KMS-11 (cell line): ENCODE measurements around the gene CCNI2.

Experiments
- H2AFZ ChIP-seq: fragments of 200-600 bp; sonication (generic); 2 replicates; pipeline ENCODE4 v1.6.1; 2016; ENCODE audit warnings: antibody characterized with exemption, mixed run types, low read depth
- H3K27ac ChIP-seq: fragments of 200-600 bp; sonication (generic); 2 replicates; pipeline ENCODE4 v1.6.1; 2016; ENCODE audit warnings: mild to moderate bottlenecking, mixed run types
- H3K27me3 ChIP-seq: fragments of 200-600 bp; sonication (generic); 2 replicates; pipeline ENCODE4 v1.6.1; 2017; ENCODE audit warnings: mild to moderate bottlenecking, low read depth, mixed run types, moderate library complexity; ENCODE audit not compliant: insufficient read depth
- H3K36me3 ChIP-seq: fragments of 200-600 bp; sonication (generic); 2 replicates; pipeline ENCODE4 v1.6.1; 2017; ENCODE audit warnings: mild to moderate bottlenecking, mixed run types; ENCODE audit not compliant: insufficient read depth
- H3K4me1 ChIP-seq: fragments of 200-600 bp; sonication (generic); 2 replicates; pipeline ENCODE4 v1.6.1; 2016; ENCODE audit warnings: mild to moderate bottlenecking, low read depth, mixed run types; ENCODE audit not compliant: poor library complexity, severe bottlenecking
- H3K4me2 ChIP-seq: fragments of 200-600 bp; sonication (generic); 2 replicates; pipeline ENCODE4 v1.7.0; 2016; ENCODE audit warnings: mild to moderate bottlenecking, mixed run types
- H3K4me3 ChIP-seq: fragments of 200-600 bp; sonication (generic); IDR thresholded peaks from 2 replicates; pipeline ENCODE4 v1.6.1; 2017; ENCODE audit warnings: low read depth, low read length, mixed read lengths; ENCODE audit not compliant: insufficient read depth
- H3K79me2 ChIP-seq: fragments of 200-600 bp; sonication (generic); 2 replicates; pipeline ENCODE4 v1.6.1; 2016; ENCODE audit warnings: low read depth, mixed run types; ENCODE audit not compliant: insufficient read depth
- H3K9ac ChIP-seq: fragments of 200-600 bp; sonication (generic); 2 replicates; pipeline ENCODE4 v1.6.1; 2016; ENCODE audit warnings: mild to moderate bottlenecking, mixed run types
- H4K20me1 ChIP-seq: fragments of 200-600 bp; sonication (generic); 2 replicates; pipeline ENCODE4 v1.6.1; 2016; ENCODE audit warnings: mild to moderate bottlenecking, mixed run types; ENCODE audit not compliant: insufficient read depth
- TF ChIP-seq, protein P1 (sequence below): fragments of 200-600 bp; sonication (generic); conservative IDR thresholded peaks from 2 replicates; pipeline ENCODE4 v1.6.1; 2017; ENCODE audit warnings: low read depth, mild to moderate bottlenecking, antibody characterized with exemption, low read length, moderate library complexity, mixed read lengths

The CCNI2 gene

DNA sequence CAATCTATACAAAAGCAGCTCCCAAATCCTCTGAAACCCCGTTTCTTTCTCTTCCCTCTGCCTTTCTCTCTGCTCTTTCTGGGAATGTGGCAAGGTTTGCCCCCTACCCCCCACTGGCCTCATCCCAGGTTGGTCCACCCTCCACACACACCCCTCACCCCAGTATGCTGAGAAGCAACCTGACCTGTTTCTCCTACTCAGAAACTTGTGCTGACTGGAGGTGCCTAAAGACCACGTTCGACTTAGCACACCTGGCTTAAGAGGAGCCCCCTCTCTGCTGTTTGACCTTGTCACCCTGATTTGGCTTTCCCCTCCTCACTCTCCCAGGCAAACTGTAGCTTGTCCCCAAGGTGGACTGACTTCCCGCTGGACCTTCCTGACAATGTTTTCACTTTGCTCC, 30.9 kb downstream of the CCNI2 start:
- Histone ChIP-seq H3K9ac (no peak overlapping the region), H3K27ac (no peak overlapping the region), H3K36me3 (no peaks in the 10 kb centered on the region), H3K4me3 (no peak overlapping the region), H3K79me2 (no peaks in the 10 kb centered on the region; the same call in 1 of the 2 replicates), H4K20me1 (no peaks in the 10 kb centered on the region), H3K4me1 (peaks cover 53% of the 10 kb centered on the region), H2AFZ (peak overlapping the region; percentile 92), H3K4me2 (peak overlapping the region; percentile 64), H3K27me3 (no peaks in the 10 kb centered on the region)
- TF ChIP-seq, protein P1, sequence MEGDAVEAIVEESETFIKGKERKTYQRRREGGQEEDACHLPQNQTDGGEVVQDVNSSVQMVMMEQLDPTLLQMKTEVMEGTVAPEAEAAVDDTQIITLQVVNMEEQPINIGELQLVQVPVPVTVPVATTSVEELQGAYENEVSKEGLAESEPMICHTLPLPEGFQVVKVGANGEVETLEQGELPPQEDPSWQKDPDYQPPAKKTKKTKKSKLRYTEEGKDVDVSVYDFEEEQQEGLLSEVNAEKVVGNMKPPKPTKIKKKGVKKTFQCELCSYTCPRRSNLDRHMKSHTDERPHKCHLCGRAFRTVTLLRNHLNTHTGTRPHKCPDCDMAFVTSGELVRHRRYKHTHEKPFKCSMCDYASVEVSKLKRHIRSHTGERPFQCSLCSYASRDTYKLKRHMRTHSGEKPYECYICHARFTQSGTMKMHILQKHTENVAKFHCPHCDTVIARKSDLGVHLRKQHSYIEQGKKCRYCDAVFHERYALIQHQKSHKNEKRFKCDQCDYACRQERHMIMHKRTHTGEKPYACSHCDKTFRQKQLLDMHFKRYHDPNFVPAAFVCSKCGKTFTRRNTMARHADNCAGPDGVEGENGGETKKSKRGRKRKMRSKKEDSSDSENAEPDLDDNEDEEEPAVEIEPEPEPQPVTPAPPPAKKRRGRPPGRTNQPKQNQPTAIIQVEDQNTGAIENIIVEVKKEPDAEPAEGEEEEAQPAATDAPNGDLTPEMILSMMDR = no peak

DNA sequence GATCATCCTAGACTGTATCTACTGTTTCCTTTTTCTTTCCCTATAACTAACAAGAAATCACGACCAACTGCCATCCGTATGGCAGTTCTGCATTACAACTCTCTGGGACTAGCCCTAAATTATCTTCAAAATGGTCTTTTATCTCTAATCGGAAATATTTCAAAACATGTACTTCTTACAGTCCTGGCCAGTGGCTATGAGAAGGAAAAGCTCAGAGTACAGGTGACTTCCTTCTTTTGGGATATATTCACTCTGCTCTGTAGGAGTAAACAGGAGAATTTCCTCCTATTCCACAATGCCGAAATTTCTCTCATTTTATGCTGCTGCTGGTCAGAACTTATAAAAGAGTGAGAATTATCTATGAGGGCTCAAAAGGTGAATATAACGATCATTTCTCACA, 31.6 kb downstream of the CCNI2 start:
- H3K36me3 ChIP-seq = no peaks in the 10 kb centered on the region
- no peak overlapping the region for H3K4me3 ChIP-seq
- no peak overlapping the region for H2AFZ ChIP-seq
- no peak overlapping the region for H3K27ac ChIP-seq
- H3K4me2 ChIP-seq = peak overlapping the region; percentile 64; the same call in 1 of the 2 replicates
- H4K20me1 ChIP-seq = no peaks in the 10 kb centered on the region
- no peaks in the 10 kb centered on the region; the same call in 1 of the 2 replicates for H3K79me2 ChIP-seq
- H3K9ac ChIP-seq = no peak overlapping the region
- peaks cover 57% of the 10 kb centered on the region for H3K4me1 ChIP-seq
- no peaks in the 10 kb centered on the region for H3K27me3 ChIP-seq
- TF ChIP-seq, protein P1 = no peak

DNA sequence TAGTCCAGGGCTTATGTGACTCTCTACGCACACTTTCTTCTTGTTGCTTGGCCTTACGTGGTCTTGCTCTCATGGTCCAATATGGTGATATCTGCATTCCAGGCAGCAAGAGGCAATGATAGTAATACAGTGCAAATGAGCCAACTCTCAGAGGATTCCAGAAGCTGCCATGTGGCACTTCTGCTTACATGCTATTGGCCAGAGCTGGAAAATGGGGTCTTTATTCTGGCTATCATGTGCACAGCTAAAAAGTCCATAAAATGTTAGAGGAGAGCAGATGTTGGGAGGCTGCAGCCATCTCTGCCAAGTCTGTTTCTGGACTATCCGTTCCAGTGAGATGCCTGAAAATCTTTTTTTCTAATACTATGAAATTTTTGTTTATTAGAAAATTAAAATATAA, 32.7 kb downstream of the CCNI2 start:
- Histone ChIP-seq H3K79me2 (no peaks in the 10 kb centered on the region), H3K27ac (no peak overlapping the region), H3K27me3 (no peaks in the 10 kb centered on the region), H3K36me3 (no peaks in the 10 kb centered on the region), H4K20me1 (no peaks in the 10 kb centered on the region), H3K4me2 (no peak overlapping the region), H3K4me1 (peaks cover 68% of the 10 kb centered on the region), H3K9ac (no peak overlapping the region), H3K4me3 (no peak overlapping the region), H2AFZ (no peak overlapping the region)
- TF ChIP-seq, protein P1 = no peak

DNA sequence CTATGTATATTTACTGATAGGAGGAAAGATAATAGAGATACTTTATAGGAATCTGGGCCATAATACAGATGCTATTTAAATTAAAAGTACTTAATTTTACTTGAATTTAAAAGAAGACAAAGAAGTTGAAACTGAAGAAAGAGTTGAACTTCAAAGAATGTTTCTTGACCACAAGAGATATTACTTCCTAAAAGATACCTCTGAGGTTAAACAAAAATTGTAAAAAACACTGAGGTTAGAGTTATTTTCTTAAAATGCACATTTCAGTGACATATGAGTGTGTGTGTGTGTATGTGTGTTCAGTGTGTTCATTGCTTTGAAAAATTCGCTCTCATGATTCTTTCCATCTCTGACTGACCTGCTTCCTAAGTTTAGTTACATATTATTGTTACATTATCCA, 33.4 kb downstream of the CCNI2 start:
- peaks cover 70% of the 10 kb centered on the region for H3K4me1 ChIP-seq
- H3K9ac ChIP-seq = no peak overlapping the region
- no peak overlapping the region for H2AFZ ChIP-seq
- TF ChIP-seq, protein P1 = no peak
- no peaks in the 10 kb centered on the region for H3K79me2 ChIP-seq
- H3K36me3 ChIP-seq = no peaks in the 10 kb centered on the region
- H4K20me1 ChIP-seq = no peaks in the 10 kb centered on the region
- H3K4me3 ChIP-seq = no peak overlapping the region
- H3K4me2 ChIP-seq = peak overlapping the region; percentile 43; the same call in 1 of the 2 replicates
- H3K27me3 ChIP-seq = no peaks in the 10 kb centered on the region
- no peak overlapping the region for H3K27ac ChIP-seq
